GM19328 (cell line): Measurements from ENCODE around the gene MAP3K14.
"Not testable (repeated sequence)": the region's sequence is repeated elsewhere in the genome, so short reads cannot be mapped to it uniquely, and the experiment has no call there.

Experiments used
- ATAC-seq: cut with Tn5 transposase; IDR thresholded peaks from one replicate; pipeline ENCODE4 v1.9.1; 2021; ENCODE audit warnings: mild to moderate bottlenecking, moderate library complexity; ENCODE audit not compliant: unreplicated experiment

MAP3K14 gene

DNA sequence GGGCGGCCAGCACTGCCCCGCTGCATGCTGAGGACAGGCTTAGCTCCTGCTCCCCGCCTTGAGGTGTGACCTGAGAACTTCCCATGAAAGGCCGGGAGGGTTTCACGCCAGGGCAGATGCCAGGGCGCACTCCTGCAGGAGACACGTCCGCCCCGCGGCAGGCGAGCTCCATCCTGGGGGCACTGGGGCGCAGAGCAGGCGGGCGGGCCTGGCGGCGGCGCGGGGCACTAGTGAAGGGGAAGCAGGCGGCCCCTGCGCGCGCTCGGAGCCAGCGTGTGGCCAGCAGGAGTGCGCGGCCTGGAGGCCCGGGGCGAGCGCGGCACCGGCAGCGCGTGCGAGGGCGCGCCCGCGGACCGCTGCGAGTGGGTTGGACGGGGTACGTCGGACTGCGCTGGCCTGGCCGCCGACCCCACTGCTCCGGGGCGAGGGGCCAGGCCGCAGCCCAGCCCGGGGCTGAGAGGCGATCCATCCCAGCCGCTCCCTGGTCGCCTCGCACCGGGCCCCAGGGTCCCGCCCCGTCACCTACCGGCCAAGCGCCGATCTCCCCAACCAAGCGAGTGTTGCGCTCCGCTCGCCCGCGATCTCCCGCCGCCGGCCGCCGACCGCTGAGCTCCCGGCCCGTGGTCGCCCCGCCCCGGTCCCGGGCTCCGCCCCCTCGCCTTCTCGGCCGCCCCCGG is at the start of gene MAP3K14:
Gene MAP3K14, minus strand, starts transcription at position 587 of the 677 bp plus-strand sequence. CDS start 26,275 bp downstream, outside the sequence.
- peak; percentile 22 for ATAC-seq

DNA sequence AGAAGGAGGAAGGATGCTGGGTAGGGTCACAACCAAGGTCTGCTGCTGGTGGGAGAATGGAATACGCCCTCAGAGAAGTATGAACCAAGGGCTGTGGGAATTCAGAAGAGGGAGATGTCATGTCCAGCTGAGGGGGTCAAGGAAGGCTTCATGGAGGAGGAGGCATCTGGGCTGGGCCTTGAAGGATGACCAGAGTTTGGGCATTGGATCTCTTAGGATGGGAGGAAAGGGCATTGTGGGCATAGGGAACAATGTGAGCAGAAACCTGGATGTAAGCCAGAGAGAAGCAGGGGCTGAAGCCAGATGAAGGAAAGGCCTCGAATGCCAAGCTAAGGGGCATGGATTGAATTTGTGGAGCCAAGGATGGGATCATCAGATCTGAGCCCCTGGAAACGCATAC is 49.2 kb upstream of the MAP3K14 start:
- ATAC-seq = no peak

GRCh38 chr17:45364531-45365390 is 47.9 kb upstream of the MAP3K14 start:
- no peak for ATAC-seq

GRCh38 chr17:45363498-45363897 is 46.7 kb upstream of the MAP3K14 start:
- no peak for ATAC-seq

DNA sequence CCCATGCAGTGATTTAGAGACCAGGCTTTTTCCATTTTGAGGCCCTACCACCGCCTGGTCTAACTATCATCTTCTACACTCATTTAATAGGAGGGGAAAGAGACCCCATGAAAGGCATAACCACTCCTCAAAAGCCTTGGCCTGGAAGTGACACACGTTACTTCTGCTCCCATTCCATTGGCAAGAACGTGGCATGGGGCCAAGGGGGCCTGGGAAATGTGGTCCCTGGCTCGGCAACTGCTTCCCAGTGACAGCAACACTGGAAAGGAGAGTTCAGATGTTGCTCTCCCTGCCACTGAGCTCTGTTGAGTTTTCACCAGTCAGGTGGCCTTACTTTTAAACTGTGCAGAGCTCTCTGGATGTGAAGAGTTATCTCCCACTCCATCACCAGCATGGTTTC is 45.2 kb upstream of the MAP3K14 start:
- no peak for ATAC-seq

- no peak for ATAC-seq
These were observed 44.6 kb upstream of the MAP3K14 start for GRCh38 chr17:45361451-45361850.

- no peak for ATAC-seq
These were observed 40.7 kb upstream of the MAP3K14 start for GRCh38 chr17:45357364-45357997.

DNA sequence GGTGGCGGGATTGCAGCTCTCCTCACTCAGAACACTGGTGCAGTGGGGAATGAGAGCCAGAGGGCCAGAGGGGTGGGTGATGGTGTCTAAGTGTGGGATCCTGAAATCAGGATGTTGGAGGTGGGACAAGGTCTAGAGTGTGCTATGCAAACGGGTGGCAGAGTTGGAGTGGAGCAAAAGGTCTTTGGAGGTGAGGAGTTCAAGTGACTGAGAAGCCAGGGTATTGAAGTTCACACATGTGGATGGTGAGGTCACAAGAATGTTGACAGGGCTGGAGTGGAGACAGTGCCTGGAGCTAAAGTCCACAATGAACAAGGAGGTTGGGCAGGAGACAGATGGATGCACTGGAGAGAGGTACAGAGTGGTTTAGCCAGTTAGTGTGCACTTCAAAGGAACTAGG is 38.3 kb upstream of the MAP3K14 start:
- ATAC-seq = no peak

GRCh38 chr17:45353043-45353442 is 36.2 kb upstream of the MAP3K14 start:
- no peak for ATAC-seq

DNA sequence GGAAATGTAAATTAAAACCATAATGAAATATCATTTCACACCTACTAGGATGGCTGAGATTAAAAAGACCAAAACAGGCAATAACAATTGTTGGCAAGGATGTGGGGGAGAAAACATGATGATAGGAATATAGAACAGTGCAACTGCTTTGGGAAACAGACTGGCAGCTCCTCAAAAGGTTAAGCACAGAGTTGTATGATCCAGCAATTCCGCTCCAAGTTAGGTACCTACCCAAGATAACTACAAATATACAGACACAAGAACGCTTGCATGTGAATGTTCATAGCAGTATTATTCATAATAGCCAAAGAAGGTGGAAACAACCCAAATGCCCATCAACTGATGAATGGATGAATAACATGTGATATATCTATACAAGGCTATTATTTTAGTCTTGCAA is 35.0 kb upstream of the MAP3K14 start:
- ATAC-seq = no peak

DNA sequence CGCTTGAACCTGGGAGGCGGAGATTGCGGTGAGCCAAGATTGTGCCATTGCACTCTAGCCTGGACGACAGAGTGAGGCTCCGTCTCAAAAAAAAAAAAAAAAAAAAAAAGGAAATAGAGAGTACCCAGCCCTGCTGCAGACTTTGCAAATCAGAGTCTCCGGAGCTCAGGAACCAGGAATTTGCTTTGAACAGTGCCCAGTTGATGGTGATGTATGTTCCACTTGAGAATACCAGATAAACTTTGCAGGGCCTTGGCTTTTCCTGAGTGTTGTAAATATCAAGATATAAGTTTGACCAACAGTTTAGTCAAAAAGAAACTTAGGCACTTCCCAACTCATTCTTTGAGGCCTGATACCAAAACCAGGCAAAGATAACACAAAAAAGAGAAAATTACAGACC is 30.6 kb upstream of the MAP3K14 start:
- ATAC-seq = no peak

- ATAC-seq = no peak
These were observed 29.6 kb upstream of the MAP3K14 start for GRCh38 chr17:45346216-45347015.

GRCh38 chr17:45345554-45346215 is 28.9 kb upstream of the MAP3K14 start:
- no peak for ATAC-seq

DNA sequence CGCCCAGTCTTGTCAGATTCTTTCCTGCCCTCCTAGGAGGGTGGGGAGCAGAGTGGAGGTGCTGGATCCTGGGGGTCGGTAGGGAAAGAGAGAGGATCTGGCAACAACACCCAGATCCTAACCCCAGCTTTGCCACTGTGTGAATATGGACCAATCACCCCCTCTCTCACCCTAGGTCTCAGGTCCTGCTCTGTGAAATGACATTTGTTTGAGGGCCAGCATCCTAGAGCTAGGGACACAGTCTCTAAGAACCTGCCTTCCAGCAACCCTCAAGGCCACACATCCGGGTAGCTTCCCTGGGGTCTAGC is 28.4 kb upstream of the MAP3K14 start:
- ATAC-seq = no peak

GRCh38 chr17:45343967-45344664 is 27.3 kb upstream of the MAP3K14 start:
- not testable (repeated sequence) for ATAC-seq

- no peak for ATAC-seq
These were observed 26.2 kb upstream of the MAP3K14 start for GRCh38 chr17:45342871-45343526.

GRCh38 chr17:45342306-45342705 is 25.5 kb upstream of the MAP3K14 start:
- no peak for ATAC-seq

DNA sequence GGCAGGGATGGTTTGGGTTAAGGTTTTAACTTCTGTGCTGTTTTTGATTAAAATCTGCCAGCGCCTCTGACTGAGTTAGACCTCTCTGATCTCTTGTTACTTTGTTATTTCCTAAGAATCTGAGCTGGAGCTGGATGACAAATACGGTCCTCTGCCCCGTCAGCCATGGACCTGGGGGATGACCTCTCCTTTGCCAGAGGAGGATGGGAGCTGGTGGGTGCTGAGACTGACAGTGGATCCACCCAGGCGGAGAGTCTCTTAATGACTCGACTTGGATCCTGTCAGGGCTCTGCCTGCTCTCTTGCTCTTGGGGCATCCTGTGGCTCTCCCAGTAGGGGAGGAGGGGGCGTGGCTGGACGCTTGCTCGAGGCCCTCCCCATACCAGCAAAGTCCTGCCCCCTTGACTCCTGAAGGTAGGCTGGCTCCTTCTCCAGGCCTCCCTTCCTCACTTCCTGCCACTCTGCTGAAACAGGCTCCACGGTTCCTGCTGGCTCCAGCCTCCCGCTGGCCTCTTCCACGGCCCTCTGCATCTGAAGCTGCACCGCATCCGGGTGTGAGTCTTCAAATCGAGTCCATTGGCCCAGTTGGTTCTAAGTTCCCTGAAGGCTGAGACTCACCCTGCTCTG is 24.8 kb upstream of the MAP3K14 start:
- no peak for ATAC-seq
